Testis (tissue), 3 donors: Measurements from ENCODE around the gene SESN2. TPM values are rescaled to one million over a fixed set of nuclear protein-coding genes. Genes with fewer than 3 reads are reported as not detected.

ENCODE experiments used
- DNase-seq: peaks from one replicate; pipeline ENCODE4 v3.0.0-alpha.2; 2019
- H3K27ac ChIP-seq, 2 donors: fragments of 200-600 bp; sonication (generic); one replicate each; pipeline ENCODE4 v1.5.1; 2019
- H3K27me3 ChIP-seq: fragments of 200-600 bp; sonication (generic); one replicate; pipeline ENCODE4 v1.5.1; 2019
- H3K36me3 ChIP-seq: fragments of 200-600 bp; sonication (generic); one replicate; pipeline ENCODE4 v1.5.1; 2017; ENCODE audit warnings: low read depth; ENCODE audit errors: missing control alignments
- H3K4me1 ChIP-seq: fragments of 200-600 bp; sonication (generic); one replicate; pipeline ENCODE4 v1.5.1; 2019
- H3K4me3 ChIP-seq, 2 donors: fragments of 200-600 bp; sonication (generic); one replicate each; pipeline ENCODE4 v1.5.1; 2017 to 2019
- H3K9me3 ChIP-seq: fragments of 200-600 bp; sonication (generic); one replicate; pipeline ENCODE4 v1.5.1; 2017
- POLR2A ChIP-seq: fragments of 450-650 bp; IDR thresholded peaks from one replicate; pipeline ENCODE4 v1.6.1; 2017; ENCODE audit warnings: antibody characterized with exemption, mild to moderate bottlenecking, moderate library complexity
- WGBS, 2 donors: methylation state at CpG; one replicate each; pipeline ENCODE4 v1.1.5; 2018; 5-methylcytosine and 5-hydroxymethylcytosine counted together
- intact Hi-C: fragments of 100-400 bp; cut with DNase I; formaldehyde crosslinking; loops from one replicate; pipeline ENCODE4 v1.15.1; 2023; ENCODE audit warnings: low total_unique reads
- polyA plus RNA-seq: library from polyadenylated mRNA; stranded (reverse); fragments of 350-450 nt; fragmentation: Illumina TruSeq; extraction: RNeasy Lipid Tissue Mini Kit (QIAGEN cat#74804); gene quantifications from one replicate; pipeline ENCODE4 v1.2.3, GENCODE V29; 2014; ENCODE audit warnings: low read depth, low replicate concordance; ENCODE audit not compliant: insufficient read depth
- total RNA-seq, 2 donors: library from RNA; depleted of rRNA; stranded (reverse); fragments of >200 nt; gene quantifications; one replicate each; pipeline ENCODE4 v1.2.3, GENCODE V29; 2016
- TF ChIP-seq, protein P1 (sequence below), 3 experiments: fragments of 450-650 bp in 2 of 3; fragments of 200-600 bp in 1 of 3; sonication (generic) in 1 of 3; IDR thresholded peaks; one replicate each; pipeline ENCODE4 v1.5.1; 2016 to 2019; ENCODE audit warnings: antibody characterized with exemption in 3 of 3, mild to moderate bottlenecking in 2 of 3, moderate library complexity in 1 of 3

The SESN2 gene
- total and polyA plus RNA-seq, 3 donors from 2014 or later, result 16.9 to 43.7 (median 36.7) TPM

DNA sequence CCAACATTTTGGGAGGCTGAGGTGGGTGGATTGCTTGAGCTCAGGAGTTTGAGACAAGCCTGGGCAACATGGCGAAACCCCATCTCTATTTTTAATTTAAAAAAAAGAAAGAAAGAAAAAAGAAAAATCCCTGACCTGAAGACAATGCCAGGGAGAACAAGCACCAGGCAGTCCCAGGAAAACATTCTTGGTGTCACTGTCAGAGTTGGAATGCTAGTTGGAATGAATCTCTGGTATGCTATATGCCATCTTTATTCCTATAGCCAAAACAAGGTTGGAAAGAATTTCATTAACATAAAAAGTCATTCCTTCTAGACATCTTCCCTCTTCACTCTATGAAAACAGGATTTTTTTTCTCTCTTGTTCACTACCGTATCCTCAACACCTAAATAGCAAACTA is 29.3 kb upstream of the SESN2 start:
- Histone ChIP-seq H3K27me3 (no peaks in the 10 kb centered on the region), H3K4me3 (no peak overlapping the region), H3K36me3 (no peaks in the 10 kb centered on the region), H3K27ac (no peak overlapping the region), H3K9me3 (no peaks in the 10 kb centered on the region), H3K4me1 (no peaks in the 10 kb centered on the region)
- no peak for DNase-seq
- intact Hi-C loops, result no loop called here
- TF ChIP-seq, protein P1, sequence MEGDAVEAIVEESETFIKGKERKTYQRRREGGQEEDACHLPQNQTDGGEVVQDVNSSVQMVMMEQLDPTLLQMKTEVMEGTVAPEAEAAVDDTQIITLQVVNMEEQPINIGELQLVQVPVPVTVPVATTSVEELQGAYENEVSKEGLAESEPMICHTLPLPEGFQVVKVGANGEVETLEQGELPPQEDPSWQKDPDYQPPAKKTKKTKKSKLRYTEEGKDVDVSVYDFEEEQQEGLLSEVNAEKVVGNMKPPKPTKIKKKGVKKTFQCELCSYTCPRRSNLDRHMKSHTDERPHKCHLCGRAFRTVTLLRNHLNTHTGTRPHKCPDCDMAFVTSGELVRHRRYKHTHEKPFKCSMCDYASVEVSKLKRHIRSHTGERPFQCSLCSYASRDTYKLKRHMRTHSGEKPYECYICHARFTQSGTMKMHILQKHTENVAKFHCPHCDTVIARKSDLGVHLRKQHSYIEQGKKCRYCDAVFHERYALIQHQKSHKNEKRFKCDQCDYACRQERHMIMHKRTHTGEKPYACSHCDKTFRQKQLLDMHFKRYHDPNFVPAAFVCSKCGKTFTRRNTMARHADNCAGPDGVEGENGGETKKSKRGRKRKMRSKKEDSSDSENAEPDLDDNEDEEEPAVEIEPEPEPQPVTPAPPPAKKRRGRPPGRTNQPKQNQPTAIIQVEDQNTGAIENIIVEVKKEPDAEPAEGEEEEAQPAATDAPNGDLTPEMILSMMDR (IDR thresholded peaks at IDR 0.05), result no peak
- TF ChIP-seq POLR2A, result no peak
- WGBS, 2 donors, result 84 to 88% methylated on average over 2 of the region's 2 CpGs

GRCh38 chr1:28232558-28233263 is 26.6 kb upstream of the SESN2 start, which contains the start of gene DNAJC8:
Gene DNAJC8, minus strand, starts transcription at chr1:28233029. Its CDS starts 31 bp downstream, at chr1:28232998.
- H3K4me3 ChIP-seq, result peak within 1 kb of the TSS; percentile 95 to 97
- DNase-seq, result peak; percentile 99
- intact Hi-C loops, result no loop called here
- 0% methylated on average over 35 to 40 of the region's 40 CpGs for WGBS, 2 donors
- peak; percentile 60 for TF ChIP-seq POLR2A
- TF ChIP-seq, protein P1 (IDR thresholded peaks at IDR 0.05), result no peak
- H3K4me1 ChIP-seq, result peaks cover 9% of the 10 kb centered on the region
- peak within 1 kb of the TSS; percentile 13 to 85 for H3K27ac ChIP-seq
- H3K9me3 ChIP-seq, result no peaks in the 10 kb centered on the region
- no peaks in the 10 kb centered on the region for H3K36me3 ChIP-seq
- no peaks in the 10 kb centered on the region for H3K27me3 ChIP-seq

- peak overlapping the region in 1 of 2 donors; percentile 85 for H3K27ac ChIP-seq
- peaks cover 9% of the 10 kb centered on the region for H3K4me1 ChIP-seq
- 46 to 58% methylated on average over 14 of the region's 14 CpGs for WGBS, 2 donors
- no peaks in the 10 kb centered on the region for H3K36me3 ChIP-seq
- H3K9me3 ChIP-seq, result no peaks in the 10 kb centered on the region
- peak; percentile 19 for DNase-seq
- TF ChIP-seq, protein P1 (IDR thresholded peaks at IDR 0.05), result no peak
- TF ChIP-seq POLR2A, result no peak
- peak overlapping the region; percentile 95 to 97 for H3K4me3 ChIP-seq
- intact Hi-C loops, result no loop called here
- H3K27me3 ChIP-seq, result no peaks in the 10 kb centered on the region
These were observed 26.1 kb upstream of the SESN2 start for GRCh38 chr1:28233264-28233606.

GRCh38 chr1:28235755-28236655 is 23.3 kb upstream of the SESN2 start, which contains the start of gene ATP5IF1:
Gene ATP5IF1, plus strand, starts transcription at chr1:28236124. Its CDS starts 60 bp downstream, at chr1:28236184.
- Histone ChIP-seq H3K9me3 (no peaks in the 10 kb centered on the region), H3K27me3 (no peaks in the 10 kb centered on the region), H3K4me1 (peaks cover 9% of the 10 kb centered on the region), H3K27ac (peak within 1 kb of the TSS; percentile 74 to 89), H3K4me3 (peak within 1 kb of the TSS; percentile 88 to 91), H3K36me3 (no peaks in the 10 kb centered on the region)
- WGBS, 2 donors, result 0% methylated on average over 44 to 60 of the region's 60 CpGs
- TF ChIP-seq POLR2A, result peak; percentile 83
- TF ChIP-seq, protein P1 (IDR thresholded peaks at IDR 0.05), result no peak
- peak; percentile 99 for DNase-seq
- intact Hi-C loops, result no loop called here
